ENCODE measurements around the gene MAD1L1.

Gene MAD1L1

DNA sequence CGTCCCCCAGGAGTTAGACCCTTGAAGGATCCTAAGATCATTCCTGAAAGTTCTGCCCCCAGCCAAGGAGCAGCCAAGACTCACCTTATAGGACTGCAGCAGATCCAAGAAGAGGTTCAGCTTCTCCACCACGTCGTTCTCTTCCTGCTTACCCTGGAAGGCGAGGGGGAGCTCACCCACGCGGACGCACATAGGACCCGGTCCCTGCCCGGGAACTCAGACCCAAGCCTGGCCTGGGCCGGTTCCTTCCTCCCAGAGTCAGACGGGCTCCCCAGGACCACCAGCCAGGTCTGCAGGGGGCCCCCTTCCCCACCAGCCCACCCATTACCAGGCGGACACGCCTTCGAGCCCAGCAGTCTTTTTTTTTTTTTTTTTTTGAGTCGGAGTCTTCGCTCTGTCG is 24.9 kb upstream of the MAD1L1 start:
- DNase-seq, result no peak

- no peak for DNase-seq
Observed at GRCh38 chr7:2257046-2257551, 24.4 kb upstream of the MAD1L1 start.

DNA sequence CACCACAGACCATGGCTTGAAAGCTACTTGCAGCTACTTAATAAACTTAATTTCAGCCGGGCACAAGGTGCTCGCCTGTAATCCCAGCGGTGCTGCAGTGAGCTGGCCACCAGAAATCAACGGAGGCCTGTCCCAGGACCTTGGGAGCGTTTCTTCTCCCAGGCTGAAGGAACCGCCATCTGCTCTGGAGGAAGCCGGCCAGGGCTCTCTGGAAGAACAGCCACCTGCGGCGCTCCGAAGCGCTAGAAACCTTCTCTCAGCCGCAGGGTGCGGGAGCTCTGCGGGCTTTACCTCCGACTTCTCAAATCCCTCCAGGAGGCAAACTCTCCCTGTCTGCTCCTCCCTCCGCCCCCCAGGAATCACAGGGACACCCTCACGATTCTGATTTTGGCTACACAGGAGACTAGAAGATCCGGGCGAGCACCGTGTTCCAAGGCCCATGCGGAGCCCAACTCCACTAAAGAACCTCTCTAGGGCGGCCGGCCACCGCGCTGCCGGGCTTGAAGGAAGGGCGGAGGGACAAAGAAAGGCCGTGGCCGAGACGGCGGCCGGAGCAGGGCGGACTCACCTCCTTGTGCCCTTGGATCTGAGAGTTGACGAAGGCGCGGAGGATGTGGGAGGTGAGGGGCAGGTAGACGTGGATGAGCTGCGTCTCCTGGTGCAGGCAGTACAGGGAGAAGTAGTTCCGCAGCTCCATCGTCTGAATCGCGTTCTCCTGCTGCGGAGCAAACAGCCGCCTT is 23.7 kb upstream of the MAD1L1 start:
- no peak for DNase-seq

DNA sequence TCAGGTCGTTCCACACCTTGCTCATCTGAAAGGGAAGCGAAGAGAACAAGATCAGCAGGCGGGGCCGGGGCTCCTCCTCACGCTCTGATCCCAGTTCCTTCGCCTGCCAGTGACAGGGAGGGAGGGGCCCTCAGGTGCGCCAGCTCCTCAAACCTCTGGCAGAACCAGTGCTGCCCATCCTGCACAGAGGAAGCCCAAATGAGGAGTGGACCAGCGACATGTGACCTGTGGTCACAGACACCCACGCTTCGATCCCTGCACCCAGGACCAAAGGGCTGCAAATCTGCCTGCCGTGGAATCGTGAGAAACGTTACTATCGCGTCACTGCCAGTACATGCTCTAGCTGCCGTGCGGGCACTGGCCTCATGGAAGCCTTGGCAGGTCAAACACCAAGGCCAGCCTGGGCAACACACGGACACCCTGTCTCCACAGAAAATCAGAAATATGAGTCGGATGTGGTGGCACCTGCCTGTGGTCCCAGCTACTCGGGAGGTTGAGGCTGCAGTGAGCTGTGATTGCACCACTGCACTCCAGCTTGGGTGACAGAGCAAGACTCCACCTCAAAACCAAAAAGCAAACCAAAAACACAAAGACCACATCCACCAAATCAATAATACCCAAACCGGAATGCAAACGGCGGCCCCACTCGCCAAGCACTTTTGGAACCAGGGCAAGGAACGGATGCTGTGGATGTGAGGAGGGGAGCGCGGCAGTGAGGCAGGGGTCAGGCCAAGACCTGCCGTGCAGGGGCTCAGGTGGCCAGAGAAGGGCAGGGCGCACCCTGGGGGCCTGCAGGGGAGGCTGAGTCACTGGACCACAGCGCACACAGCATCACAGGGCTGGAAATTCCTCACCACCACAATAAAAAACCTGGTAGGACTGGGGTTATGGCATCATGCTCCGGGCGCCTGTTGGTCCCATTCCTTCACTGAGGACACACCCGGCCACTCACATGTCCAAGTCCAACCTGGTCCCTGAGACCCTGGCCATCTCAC is 22.7 kb upstream of the MAD1L1 start:
- DNase-seq, result no peak

DNA sequence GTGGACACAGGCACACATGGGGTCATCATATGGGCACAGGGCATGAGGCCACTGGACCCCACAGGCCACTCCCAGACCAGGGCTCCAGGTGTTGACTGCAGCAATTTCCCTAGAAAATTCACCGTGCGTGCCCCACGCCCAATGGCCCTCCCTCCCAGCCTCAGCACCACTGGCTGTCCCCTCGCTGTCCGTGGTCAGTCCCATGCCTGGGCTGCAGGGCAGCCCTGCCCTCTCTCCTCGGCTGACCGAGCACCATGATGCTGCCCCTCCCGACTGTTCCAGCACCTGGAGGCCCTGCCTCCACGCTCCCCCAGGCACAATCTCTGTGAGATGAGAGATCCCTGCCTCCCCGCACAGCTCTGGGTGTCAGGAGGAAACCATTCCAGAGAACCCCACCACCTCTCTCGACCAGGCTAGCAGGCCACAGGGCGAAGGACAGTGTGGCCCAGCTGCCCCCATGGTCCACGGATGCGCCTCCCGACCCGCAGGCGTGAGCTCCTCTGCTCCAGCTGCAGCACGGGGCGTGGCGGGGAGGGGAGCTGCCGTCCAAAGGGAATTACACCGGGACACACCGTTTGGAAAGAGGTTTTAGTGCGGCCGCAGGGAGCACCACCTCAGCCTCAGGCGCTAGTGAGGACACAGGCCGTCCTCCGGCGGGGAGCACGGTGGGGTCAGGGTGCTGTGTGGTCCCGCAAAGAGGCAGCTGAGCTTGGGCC is 21.8 kb upstream of the MAD1L1 start:
- no peak for DNase-seq

DNA sequence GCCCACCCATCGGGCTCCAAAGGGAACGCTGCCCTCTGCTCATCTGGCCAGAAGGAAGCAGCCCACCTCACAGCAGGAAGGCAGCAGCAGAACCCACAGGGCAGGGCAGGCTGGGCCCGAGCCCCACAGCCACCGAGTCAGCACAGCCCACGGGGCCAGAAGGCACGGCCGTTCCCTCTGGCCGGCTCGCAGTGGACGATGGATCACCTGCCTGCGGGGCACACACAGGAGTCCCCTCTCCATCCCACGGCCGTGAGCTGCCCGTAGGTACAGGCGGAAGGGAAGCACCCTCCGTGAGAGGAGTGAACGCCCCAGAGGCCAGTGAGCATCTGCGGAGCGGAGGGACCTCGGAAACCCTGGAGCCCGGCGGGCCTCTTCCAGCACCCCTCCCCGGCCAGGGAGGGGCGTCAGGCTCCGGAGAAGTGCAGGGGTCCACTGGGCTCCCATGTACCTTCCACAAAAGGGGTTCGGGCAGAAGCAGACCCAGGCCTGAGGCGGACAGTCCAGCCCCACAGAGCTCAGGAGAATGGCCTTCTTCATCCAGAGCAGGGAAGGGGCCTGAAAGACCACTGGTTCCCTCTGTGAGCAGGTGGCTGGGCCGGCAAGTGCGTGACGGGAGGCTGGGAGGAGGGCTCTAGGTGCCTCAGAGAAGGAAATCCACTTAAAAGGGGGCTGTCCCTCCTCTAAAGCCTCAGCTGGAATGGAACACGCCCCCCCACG is 20.9 kb upstream of the MAD1L1 start:
- DNase-seq, result no peak

DNA sequence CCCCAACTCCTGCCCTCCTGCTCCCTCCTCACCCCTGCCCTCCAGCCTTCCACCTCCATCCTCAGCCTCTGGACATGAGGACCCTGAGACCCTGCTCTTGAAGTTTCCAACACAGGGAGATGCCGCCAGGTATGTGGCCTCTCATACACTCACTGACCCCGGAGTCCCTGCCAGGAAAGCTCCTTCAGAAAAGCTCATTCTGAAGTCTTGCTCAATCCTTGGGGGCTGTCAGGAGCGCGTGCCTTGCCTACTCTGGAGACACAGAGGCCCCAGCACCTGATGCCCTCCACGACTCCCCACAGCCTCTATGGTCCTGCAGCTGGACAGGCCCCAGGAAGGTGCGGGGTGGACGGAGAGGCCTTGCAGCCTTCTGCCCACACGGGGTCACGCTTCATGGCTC is 20.3 kb upstream of the MAD1L1 start:
- DNase-seq, result no peak

DNA sequence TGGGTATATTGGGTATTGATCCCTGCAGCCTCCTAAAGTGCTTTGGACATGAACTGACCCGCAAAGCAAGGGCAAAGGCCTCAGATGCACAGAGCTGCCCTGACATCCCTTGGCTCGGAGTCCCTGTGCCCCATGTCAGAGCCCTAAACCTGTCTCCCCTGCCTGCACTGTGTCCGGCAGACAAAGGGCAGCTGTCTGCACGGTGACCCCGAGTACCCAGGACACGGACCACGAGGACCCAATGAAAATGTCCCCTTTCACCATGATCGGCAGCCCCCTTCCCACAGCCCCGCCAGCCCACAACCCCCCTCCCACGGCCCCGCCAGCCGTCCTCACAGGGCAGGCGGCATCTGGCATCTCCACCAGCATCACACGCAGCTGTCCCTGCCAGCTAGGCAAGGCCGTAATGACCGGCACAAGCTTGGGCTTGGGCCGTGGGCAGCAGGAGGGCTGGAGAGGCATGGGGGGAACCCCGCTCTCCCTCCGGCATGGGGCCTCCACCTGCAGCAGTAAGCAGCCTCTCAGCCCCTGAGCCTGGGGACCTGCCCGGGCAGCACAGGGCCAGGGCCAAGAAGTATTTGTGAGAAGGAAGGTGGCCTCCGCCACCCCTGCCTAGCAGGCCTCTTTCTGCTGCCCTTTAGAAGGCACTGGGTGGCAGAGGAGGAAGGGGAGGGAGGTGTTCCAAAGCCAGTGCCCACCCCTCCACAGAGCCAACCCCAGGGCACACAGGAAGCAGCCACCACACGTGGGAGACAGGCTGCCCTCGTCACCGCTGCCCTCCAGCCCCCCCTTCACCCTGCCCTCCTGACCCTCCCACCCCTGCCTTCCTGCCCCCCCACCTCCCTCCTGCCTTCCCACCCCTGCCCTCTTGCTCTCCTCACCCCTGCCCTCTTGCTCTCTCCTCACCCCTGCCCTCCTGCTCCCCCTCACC is 19.4 kb upstream of the MAD1L1 start:
- DNase-seq, result no peak

- no peak for DNase-seq
Observed at GRCh38 chr7:2251381-2251780, 18.6 kb upstream of the MAD1L1 start.

GRCh38 chr7:2249744-2250323 is 17.1 kb upstream of the MAD1L1 start:
- no peak for DNase-seq

- peak; percentile 14 to 58 for DNase-seq
Observed at GRCh38 chr7:2248984-2249694, 16.4 kb upstream of the MAD1L1 start.

- no peak for DNase-seq
Observed at GRCh38 chr7:2247141-2247995, 14.6 kb upstream of the MAD1L1 start.

GRCh38 chr7:2245883-2246675 is 13.3 kb upstream of the MAD1L1 start:
- DNase-seq, result peak in 1 of 2 donors; percentile 66

- no peak for DNase-seq
Observed at GRCh38 chr7:2244404-2244995, 11.8 kb upstream of the MAD1L1 start.

- no peak for DNase-seq
Observed at GRCh38 chr7:2243458-2243857, 10.7 kb upstream of the MAD1L1 start.

GRCh38 chr7:2242541-2243429 is 10.0 kb upstream of the MAD1L1 start:
- peak in 1 of 2 donors; percentile 43 for DNase-seq
